IPS DF 6.9 (cell line): Measurements from ENCODE around the gene ITGB1.
"Not testable (repeated sequence)": the region's sequence is repeated elsewhere in the genome, so short reads cannot be mapped to it uniquely, and the experiment has no call there.

Source experiments
- DNase-seq: peaks from one replicate; pipeline ENCODE4 v3.0.0-alpha.2; 2013; ENCODE audit warnings: low read depth, low spot score
- H3K27ac ChIP-seq: one replicate; pipeline ENCODE4 v1.5.1; 2013; ENCODE audit warnings: low read length, control low read depth
- H3K27me3 ChIP-seq: 2 replicates; pipeline ENCODE4 v1.6.1; 2013; ENCODE audit warnings: mild to moderate bottlenecking, low read length; ENCODE audit not compliant: control insufficient read depth, insufficient read depth
- H3K36me3 ChIP-seq: 2 replicates; pipeline ENCODE4 v1.6.1; 2013; ENCODE audit warnings: low read length; ENCODE audit not compliant: control insufficient read depth, insufficient read depth
- H3K4me1 ChIP-seq: 2 replicates; pipeline ENCODE4 v1.6.1; 2013; ENCODE audit warnings: low read length; ENCODE audit not compliant: control insufficient read depth, insufficient read depth
- H3K4me3 ChIP-seq: 2 replicates; pipeline ENCODE4 v1.5.1; 2013; ENCODE audit warnings: mild to moderate bottlenecking, low read length
- H3K9me3 ChIP-seq: 2 replicates; pipeline ENCODE4 v1.6.1; 2013; ENCODE audit warnings: low read length, inconsistent platforms; ENCODE audit not compliant: control insufficient read depth, insufficient read depth
- WGBS: extraction: QIAGEN DNeasy Blood & Tissue Kit; methylation state at CpG from one replicate; pipeline ENCODE4 v1.1.7; 2013; ENCODE audit warnings: mixed read lengths, missing lambda C conversion rate; ENCODE audit not compliant: insufficient read length, insufficient coverage; 5-methylcytosine and 5-hydroxymethylcytosine counted together

ITGB1 gene

GRCh38 chr10:32909456-32909855 lies 48.6 kb downstream of the ITGB1 start:
- 100% methylated on average over 1 of the region's 1 CpG for WGBS
- Histone ChIP-seq H3K27ac (no peak overlapping the region), H3K4me1 (no peaks in the 10 kb centered on the region), H3K4me3 (no peak overlapping the region), H3K36me3 (peaks cover 7% of the 10 kb centered on the region; the same call in 1 of the 2 replicates), H3K9me3 (no peaks in the 10 kb centered on the region), H3K27me3 (no peaks in the 10 kb centered on the region)
- DNase-seq: no peak

GRCh38 chr10:32906595-32906994 lies 51.4 kb downstream of the ITGB1 start:
- Histone ChIP-seq H3K27ac (no peak overlapping the region), H3K4me3 (no peak overlapping the region), H3K4me1 (no peaks in the 10 kb centered on the region), H3K9me3 (no peaks in the 10 kb centered on the region), H3K27me3 (no peaks in the 10 kb centered on the region), H3K36me3 (peaks cover 4% of the 10 kb centered on the region; the same call in 1 of the 2 replicates)
- no CpG with 5 or more reads among the region's 4 CpGs for WGBS
- DNase-seq: no peak

GRCh38 chr10:32905466-32905865 lies 52.6 kb downstream of the ITGB1 start:
- Histone ChIP-seq H3K27ac (no peak overlapping the region), H3K4me3 (no peak overlapping the region), H3K27me3 (no peaks in the 10 kb centered on the region), H3K36me3 (no peaks in the 10 kb centered on the region; the same call in 1 of the 2 replicates), H3K9me3 (no peaks in the 10 kb centered on the region), H3K4me1 (no peaks in the 10 kb centered on the region)
- WGBS: no CpG with 5 or more reads among the region's 3 CpGs
- DNase-seq: no peak

GRCh38 chr10:32901815-32902214 lies 56.2 kb downstream of the ITGB1 start:
- Histone ChIP-seq H3K9me3 (no peaks in the 10 kb centered on the region), H3K36me3 (no peaks in the 10 kb centered on the region; the same call in 1 of the 2 replicates), H3K4me3 (no peak overlapping the region), H3K27ac (no peak overlapping the region), H3K4me1 (no peaks in the 10 kb centered on the region), H3K27me3 (no peaks in the 10 kb centered on the region)
- no CpG with 5 or more reads among the region's 9 CpGs for WGBS
- no peak for DNase-seq

GRCh38 chr10:32895200-32895968 lies 62.6 kb downstream of the ITGB1 start:
- DNase-seq, H3K9me3 ChIP-seq, H3K36me3 ChIP-seq, H3K27ac ChIP-seq, H3K27me3 ChIP-seq, H3K4me1 ChIP-seq, H3K4me3 ChIP-seq: not testable (repeated sequence)
- WGBS: no CpG with 5 or more reads among the region's 7 CpGs

GRCh38 chr10:32893916-32894664 lies 63.9 kb downstream of the ITGB1 start:
- Histone ChIP-seq H3K4me3 (no peak overlapping the region), H3K27me3 (no peaks in the 10 kb centered on the region), H3K9me3 (no peaks in the 10 kb centered on the region), H3K36me3 (no peaks in the 10 kb centered on the region), H3K27ac (no peak overlapping the region), H3K4me1 (no peaks in the 10 kb centered on the region)
- no peak for DNase-seq
- no CpG with 5 or more reads among the region's 2 CpGs for WGBS

- no peak overlapping the region for H3K27ac ChIP-seq
- no peaks in the 10 kb centered on the region for H3K4me1 ChIP-seq
- no peaks in the 10 kb centered on the region for H3K36me3 ChIP-seq
- H3K27me3 ChIP-seq: no peaks in the 10 kb centered on the region
- peak; percentile 71 for DNase-seq
- no peaks in the 10 kb centered on the region for H3K9me3 ChIP-seq
- H3K4me3 ChIP-seq: no peak overlapping the region
- WGBS: no CpG with 5 or more reads among the region's 3 CpGs
Observed at GRCh38 chr10:32893434-32893833, 64.6 kb downstream of the ITGB1 start.

- Histone ChIP-seq H3K27me3 (no peaks in the 10 kb centered on the region), H3K4me1 (no peaks in the 10 kb centered on the region), H3K27ac (no peak overlapping the region), H3K4me3 (no peak overlapping the region), H3K9me3 (no peaks in the 10 kb centered on the region), H3K36me3 (no peaks in the 10 kb centered on the region)
- no peak for DNase-seq
- no CpG with 5 or more reads among the region's 8 CpGs for WGBS
Observed at GRCh38 chr10:32891261-32891660, 66.8 kb downstream of the ITGB1 start.

- DNase-seq: no peak
- no peaks in the 10 kb centered on the region for H3K4me1 ChIP-seq
- no CpG with 5 or more reads among the region's 3 CpGs for WGBS
- H3K4me3 ChIP-seq: no peak overlapping the region
- H3K36me3 ChIP-seq: no peaks in the 10 kb centered on the region
- H3K27me3 ChIP-seq: no peaks in the 10 kb centered on the region
- no peak overlapping the region for H3K27ac ChIP-seq
- no peaks in the 10 kb centered on the region for H3K9me3 ChIP-seq
Observed at GRCh38 chr10:32890444-32890843, 67.6 kb downstream of the ITGB1 start.

- no peaks in the 10 kb centered on the region for H3K27me3 ChIP-seq
- no peaks in the 10 kb centered on the region for H3K4me1 ChIP-seq
- H3K9me3 ChIP-seq: no peaks in the 10 kb centered on the region
- no CpG with 5 or more reads among the region's 1 CpG for WGBS
- no peak overlapping the region for H3K4me3 ChIP-seq
- H3K36me3 ChIP-seq: no peaks in the 10 kb centered on the region
- no peak for DNase-seq
- no peak overlapping the region for H3K27ac ChIP-seq
Observed at GRCh38 chr10:32889631-32890212, 68.3 kb downstream of the ITGB1 start.
